ENCODE results near the gene XXYLT1.

Gene XXYLT1

DNA sequence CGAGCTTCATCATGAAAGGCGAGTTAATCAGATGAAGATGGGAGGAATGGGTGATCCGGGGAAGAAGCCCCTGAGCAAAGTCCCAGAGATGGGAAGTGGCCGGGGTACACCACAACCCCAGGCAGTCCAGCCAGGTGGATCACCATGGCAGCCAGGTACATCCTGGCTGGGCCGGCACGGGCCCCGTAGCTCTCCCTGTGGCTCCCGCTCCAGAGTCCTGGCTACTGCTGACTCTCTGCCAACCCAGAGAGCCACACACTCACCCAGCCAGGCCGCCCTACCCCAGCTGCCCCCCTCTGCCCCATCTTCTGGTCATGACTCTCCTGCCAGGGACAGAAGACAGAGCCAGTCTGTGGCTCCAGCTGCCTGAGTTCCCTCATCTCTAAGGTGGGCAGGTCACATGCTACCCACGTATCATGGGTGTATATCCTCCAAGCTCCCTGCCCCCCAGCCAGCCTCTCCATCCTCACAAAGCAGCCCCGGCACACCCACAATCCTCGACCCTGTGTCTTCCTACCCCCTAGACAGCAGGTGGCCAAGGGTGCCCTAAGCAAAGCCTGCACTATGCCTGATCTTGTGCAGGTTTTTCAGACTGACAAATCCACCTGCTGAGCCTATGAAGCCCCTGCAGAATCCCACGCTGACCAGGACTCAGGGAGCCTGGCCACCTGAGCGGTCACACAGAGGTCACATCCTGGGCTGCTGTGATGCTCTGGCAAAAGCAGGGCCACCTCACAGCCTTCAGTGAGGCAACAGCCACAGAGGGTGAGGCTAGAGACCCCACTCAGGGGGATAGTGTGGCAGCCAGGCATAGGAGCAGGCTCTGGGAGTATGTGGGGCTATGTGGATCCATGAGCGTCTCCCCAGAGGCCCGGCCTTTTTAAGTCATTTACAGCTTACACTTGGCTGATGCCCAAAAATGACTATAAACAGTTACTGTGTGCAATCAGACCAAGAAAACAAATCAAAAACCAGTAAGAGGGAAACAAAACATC is 13.2 kb downstream of the XXYLT1 start:
- Histone ChIP-seq H3K4me1 (ENCODE audit: control insufficient read depth, insufficient read depth, low read length, unreplicated experiment) (peaks cover 25% of the 10 kb centered on the region), H3K27me3 (ENCODE audit: insufficient read depth, low read length) (no peaks in the 10 kb centered on the region), H3K4me3 (ENCODE audit: low read depth, low read length) (no peak overlapping the region), H3K79me2 (ENCODE audit: control insufficient read depth, insufficient read depth, low read length, unreplicated experiment) (peaks cover 37% of the 10 kb centered on the region), H3K27ac (ENCODE audit: low read depth, low read length) (no peak overlapping the region), H2AFZ (ENCODE audit: low read length, unreplicated experiment) (no peak overlapping the region), H3K36me3 (ENCODE audit: insufficient read depth, low read length) (no peaks in the 10 kb centered on the region)

DNA sequence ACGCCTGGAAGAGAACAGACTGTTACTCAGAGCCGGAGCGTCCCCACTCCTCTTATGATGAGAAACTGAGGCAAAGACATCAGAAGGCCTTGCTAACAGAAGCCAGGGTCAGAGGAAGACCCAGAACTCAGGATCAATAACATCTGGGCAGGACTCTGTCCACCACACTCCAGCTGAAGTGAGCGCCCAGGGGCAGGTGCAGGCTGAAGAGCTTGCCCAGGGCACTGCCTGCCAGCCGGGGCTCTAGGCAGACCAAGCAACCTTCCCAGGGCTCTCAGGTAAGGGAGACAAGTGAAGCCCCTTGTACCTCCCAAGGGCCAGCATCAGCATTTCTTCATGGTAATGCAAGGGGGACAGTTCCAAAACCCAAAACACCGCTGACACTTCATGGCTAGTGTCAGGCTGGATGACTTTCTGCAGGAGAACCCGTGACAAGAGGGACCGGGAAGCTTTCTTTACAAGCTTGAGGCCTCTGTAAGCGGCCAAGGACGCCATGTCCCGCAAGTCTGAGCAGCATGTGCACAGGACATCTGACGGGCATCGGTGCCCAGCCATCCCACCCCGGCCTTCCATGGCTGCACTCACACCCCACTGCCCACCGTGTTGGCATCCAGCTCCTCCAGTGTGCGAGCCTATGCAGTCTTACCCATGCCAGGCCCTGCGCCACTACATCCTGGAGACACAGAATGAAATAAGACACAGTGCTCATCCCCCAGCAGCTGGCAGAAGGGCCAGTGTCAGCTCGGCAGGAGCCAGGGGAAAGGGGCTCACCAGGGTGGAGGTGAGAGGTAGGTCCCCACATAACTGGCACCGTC is 14.1 kb downstream of the XXYLT1 start:
- Histone ChIP-seq H3K79me2 (ENCODE audit: control insufficient read depth, insufficient read depth, low read length, unreplicated experiment) (peaks cover 39% of the 10 kb centered on the region), H3K36me3 (ENCODE audit: insufficient read depth, low read length) (no peaks in the 10 kb centered on the region), H3K4me3 (ENCODE audit: low read depth, low read length) (no peak overlapping the region), H3K27me3 (ENCODE audit: insufficient read depth, low read length) (no peaks in the 10 kb centered on the region), H2AFZ (ENCODE audit: low read length, unreplicated experiment) (no peak overlapping the region), H3K4me1 (ENCODE audit: control insufficient read depth, insufficient read depth, low read length, unreplicated experiment) (peaks cover 34% of the 10 kb centered on the region), H3K27ac (ENCODE audit: low read depth, low read length) (no peak overlapping the region)

DNA sequence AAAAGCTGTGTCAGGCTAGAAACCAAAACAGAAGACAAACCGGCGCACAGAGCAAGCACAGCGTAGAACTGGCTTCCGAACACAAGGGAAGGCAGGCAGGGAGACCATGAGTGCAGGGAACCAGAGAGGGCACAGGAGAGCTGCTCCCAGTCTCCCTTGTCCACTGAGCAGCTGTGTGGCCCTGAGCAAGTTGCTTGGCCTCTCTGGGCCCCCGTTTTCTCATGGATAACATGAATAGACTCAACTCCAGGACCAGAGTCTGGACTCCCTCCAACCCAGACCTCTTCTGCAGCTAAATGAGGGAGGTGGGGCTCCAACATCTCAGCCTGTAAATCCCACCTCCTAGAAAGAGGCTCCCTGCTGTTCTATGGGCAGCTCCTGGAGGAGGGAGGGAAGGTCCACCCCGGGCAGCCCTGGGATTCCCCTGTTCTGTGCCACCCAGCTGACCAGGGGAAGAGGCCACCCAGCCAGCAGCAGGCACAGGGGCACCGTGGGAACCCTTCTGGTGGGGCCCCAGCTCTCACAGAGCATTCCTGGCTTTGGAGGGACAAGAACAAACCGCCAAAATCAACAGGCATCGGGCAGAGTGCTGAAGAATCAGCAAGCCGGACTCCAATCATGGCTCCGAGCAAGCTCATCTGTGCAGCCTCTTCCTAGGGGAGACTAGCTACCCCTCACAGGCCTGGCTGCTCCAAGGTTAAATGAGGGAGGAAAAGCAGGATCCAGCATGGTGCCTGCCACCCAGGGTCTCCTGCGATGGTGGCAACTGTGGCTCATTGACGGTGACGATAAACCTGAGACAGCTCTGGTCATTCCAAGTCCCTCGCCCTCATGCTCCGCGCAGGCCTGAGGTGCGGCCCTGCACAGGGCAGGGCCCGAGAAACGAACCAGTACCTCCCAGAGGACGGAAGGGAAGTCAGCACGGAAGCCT is 15.1 kb downstream of the XXYLT1 start:
- Histone ChIP-seq H3K79me2 (ENCODE audit: control insufficient read depth, insufficient read depth, low read length, unreplicated experiment) (peaks cover 47% of the 10 kb centered on the region), H3K27ac (ENCODE audit: low read depth, low read length) (no peak overlapping the region), H2AFZ (ENCODE audit: low read length, unreplicated experiment) (no peak overlapping the region), H3K27me3 (ENCODE audit: insufficient read depth, low read length) (no peaks in the 10 kb centered on the region), H3K4me3 (ENCODE audit: low read depth, low read length) (no peak overlapping the region), H3K4me1 (ENCODE audit: control insufficient read depth, insufficient read depth, low read length, unreplicated experiment) (peaks cover 35% of the 10 kb centered on the region), H3K36me3 (ENCODE audit: insufficient read depth, low read length) (no peaks in the 10 kb centered on the region)

DNA sequence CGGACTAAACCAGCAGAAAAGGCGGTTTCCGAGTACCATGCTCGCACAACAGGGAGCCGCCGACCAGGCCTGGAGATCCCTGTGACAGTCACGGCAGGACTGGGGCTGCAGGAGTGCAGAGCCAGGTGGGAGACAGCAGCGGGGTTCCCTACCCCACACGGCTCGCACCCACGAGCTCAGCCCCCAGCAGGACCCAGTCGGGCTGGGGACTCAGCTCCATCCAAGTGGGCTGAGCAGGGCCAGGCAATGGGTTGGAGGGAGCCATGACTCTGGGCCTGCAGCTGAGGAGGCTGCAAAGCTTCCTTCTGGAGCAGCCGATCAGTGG is 15.8 kb downstream of the XXYLT1 start:
- Histone ChIP-seq H3K27ac (ENCODE audit: low read depth, low read length) (no peak overlapping the region), H3K27me3 (ENCODE audit: insufficient read depth, low read length) (no peaks in the 10 kb centered on the region), H3K4me3 (ENCODE audit: low read depth, low read length) (no peak overlapping the region), H3K79me2 (ENCODE audit: control insufficient read depth, insufficient read depth, low read length, unreplicated experiment) (peaks cover 50% of the 10 kb centered on the region), H3K4me1 (ENCODE audit: control insufficient read depth, insufficient read depth, low read length, unreplicated experiment) (peaks cover 31% of the 10 kb centered on the region), H2AFZ (ENCODE audit: low read length, unreplicated experiment) (no peak overlapping the region), H3K36me3 (ENCODE audit: insufficient read depth, low read length) (no peaks in the 10 kb centered on the region)

DNA sequence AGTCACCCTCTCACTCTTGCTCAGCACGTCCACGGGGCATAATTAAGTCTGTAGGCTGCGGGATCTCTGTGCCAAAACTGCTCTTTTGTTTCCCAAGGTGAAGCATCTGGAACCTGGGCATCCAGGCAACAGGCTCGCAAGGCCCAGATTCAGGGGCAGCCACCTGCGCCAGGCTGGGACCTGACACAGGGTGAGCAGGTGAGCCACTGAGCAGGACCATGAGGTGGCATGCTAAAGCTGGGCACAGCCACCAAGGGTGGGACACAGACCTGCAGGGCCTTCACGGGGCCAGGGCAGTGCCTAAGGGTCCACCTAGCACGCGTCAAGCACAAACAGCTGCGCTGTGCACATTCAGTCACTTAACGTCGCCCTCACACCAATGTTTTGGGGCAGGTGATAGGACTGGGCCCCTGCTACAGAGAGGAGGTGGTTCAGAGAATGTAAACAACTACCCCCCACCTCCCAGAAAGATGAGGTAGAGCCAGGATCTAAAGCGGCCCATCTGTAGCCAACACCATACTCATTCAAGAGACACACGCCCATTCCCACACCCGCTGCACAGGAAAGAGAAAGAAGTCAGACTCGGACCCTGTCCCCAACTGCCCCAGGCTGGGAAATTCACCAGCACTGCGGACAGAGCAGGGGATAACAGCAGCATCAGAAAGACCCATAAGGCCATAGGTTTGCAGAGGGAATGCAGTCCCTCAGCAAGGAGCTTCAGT is 16.3 kb downstream of the XXYLT1 start:
- Histone ChIP-seq H3K4me3 (ENCODE audit: low read depth, low read length) (no peak overlapping the region), H3K27me3 (ENCODE audit: insufficient read depth, low read length) (no peaks in the 10 kb centered on the region), H3K36me3 (ENCODE audit: insufficient read depth, low read length) (no peaks in the 10 kb centered on the region), H3K4me1 (ENCODE audit: control insufficient read depth, insufficient read depth, low read length, unreplicated experiment) (peaks cover 31% of the 10 kb centered on the region), H2AFZ (ENCODE audit: low read length, unreplicated experiment) (no peak overlapping the region), H3K79me2 (ENCODE audit: control insufficient read depth, insufficient read depth, low read length, unreplicated experiment) (peaks cover 50% of the 10 kb centered on the region), H3K27ac (ENCODE audit: low read depth, low read length) (no peak overlapping the region)

DNA sequence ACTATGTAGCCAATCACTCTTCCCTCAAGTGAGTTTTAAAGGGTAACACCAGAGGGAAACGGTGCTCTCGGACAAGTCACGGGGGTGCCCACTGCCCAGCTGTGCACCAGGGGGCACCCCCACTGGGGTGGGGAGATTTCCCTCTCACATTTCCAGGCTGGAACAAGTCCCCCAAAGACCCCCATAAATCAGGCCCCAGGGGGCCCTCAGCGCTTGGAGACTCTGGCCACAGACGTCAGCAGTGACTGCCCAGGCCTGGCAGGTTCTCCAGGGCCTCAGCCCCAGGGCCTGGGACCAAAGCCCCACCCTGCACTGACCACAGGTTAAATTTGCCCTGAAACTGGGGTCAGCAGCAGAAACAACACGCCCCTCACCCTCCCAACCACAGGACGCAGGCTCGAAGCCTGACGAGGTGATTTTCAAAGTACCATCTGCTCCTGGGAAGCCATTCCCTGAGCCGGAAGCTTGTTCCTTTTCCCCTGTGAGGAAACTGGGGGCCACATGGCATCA is 17.0 kb downstream of the XXYLT1 start:
- Histone ChIP-seq H3K4me1 (ENCODE audit: control insufficient read depth, insufficient read depth, low read length, unreplicated experiment) (peaks cover 26% of the 10 kb centered on the region), H2AFZ (ENCODE audit: low read length, unreplicated experiment) (no peak overlapping the region), H3K27me3 (ENCODE audit: insufficient read depth, low read length) (no peaks in the 10 kb centered on the region), H3K27ac (ENCODE audit: low read depth, low read length) (no peak overlapping the region), H3K79me2 (ENCODE audit: control insufficient read depth, insufficient read depth, low read length, unreplicated experiment) (peaks cover 49% of the 10 kb centered on the region), H3K4me3 (ENCODE audit: low read depth, low read length) (no peak overlapping the region), H3K36me3 (ENCODE audit: insufficient read depth, low read length) (no peaks in the 10 kb centered on the region)

DNA sequence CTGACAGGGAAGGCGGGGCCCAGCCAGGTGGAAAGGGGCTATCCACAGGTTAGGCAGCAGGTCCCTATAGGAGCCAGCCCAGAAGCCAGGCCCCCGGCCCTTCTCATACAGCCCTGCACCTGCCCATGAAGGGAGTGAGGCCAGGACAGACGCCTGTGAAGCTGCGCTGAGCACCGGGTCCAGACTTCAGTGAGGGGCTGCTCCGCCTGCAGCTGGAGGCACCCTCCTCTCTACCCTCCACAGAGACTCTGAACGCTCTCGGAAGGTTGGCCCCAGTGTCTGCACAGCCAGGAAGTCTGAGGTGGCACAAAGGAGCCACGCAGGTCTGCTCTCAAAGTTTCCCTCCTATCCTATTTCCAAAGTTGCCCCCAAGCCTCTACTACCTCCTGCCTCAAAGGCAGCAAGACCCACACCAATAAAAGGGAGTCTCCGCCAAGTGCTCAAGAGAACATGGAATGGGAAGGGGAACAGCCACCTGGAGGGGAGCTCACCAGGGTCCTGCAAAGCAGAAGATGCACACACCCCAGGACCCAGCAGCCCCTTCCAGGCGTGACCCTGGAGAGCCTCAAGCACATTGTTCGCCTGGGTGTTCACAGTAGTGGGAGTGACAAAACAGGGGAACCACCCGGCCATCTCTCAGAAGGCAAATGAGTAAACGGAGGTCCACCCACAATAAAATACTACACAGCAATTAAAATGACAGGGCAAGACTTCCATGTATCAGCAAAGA is 19.5 kb downstream of the XXYLT1 start:
- peaks cover 31% of the 10 kb centered on the region for H3K79me2 ChIP-seq (ENCODE audit: control insufficient read depth, insufficient read depth, low read length, unreplicated experiment)
- no peak overlapping the region for H3K27ac ChIP-seq (ENCODE audit: low read depth, low read length)
- no peaks in the 10 kb centered on the region for H3K36me3 ChIP-seq (ENCODE audit: insufficient read depth, low read length)
- peaks cover 15% of the 10 kb centered on the region for H3K4me1 ChIP-seq (ENCODE audit: control insufficient read depth, insufficient read depth, low read length, unreplicated experiment)
- no peak overlapping the region for H2AFZ ChIP-seq (ENCODE audit: low read length, unreplicated experiment)
- no peak overlapping the region for H3K4me3 ChIP-seq (ENCODE audit: low read depth, low read length)
- no peaks in the 10 kb centered on the region for H3K27me3 ChIP-seq (ENCODE audit: insufficient read depth, low read length)

DNA sequence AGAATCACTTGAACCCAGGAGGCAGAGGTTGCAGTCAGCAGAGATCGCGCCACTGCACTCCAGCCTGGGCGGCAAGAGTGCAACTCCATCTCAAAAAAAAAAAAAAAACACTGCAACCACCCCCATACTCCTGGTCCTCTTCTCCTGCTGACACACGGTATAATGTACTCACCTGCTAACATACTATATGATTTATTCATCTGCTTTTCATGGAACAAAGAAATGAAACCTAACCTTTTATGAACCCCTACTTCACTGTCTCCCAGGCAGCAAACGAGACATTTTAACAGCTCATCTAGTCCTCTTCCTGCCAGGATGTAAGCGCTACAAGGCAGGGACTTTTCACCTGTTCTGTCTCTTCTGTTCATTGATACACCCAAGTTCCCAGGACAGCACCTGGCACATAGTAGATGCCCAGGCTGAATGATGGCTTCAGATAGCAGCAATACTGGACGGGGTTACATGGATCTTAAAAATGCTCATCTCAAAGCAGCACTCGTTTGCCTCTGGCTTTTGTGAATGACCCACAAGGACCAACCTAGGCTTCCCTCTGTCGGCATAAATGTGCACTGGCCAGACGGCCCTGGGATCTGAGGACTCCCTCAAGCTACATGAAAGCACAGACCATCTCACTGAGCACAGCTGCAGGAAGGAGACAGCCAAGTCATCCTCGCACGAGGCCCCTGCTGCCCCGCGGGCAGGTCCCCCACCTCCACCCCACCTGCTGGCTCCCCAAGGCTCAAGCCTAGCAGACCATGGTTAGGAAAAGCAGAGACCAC is 20.3 kb downstream of the XXYLT1 start:
- H2AFZ ChIP-seq (ENCODE audit: low read length, unreplicated experiment) = no peak overlapping the region
- H3K4me1 ChIP-seq (ENCODE audit: control insufficient read depth, insufficient read depth, low read length, unreplicated experiment) = peaks cover 15% of the 10 kb centered on the region
- H3K36me3 ChIP-seq (ENCODE audit: insufficient read depth, low read length) = no peaks in the 10 kb centered on the region
- H3K27ac ChIP-seq (ENCODE audit: low read depth, low read length) = no peak overlapping the region
- no peak overlapping the region for H3K4me3 ChIP-seq (ENCODE audit: low read depth, low read length)
- no peaks in the 10 kb centered on the region for H3K27me3 ChIP-seq (ENCODE audit: insufficient read depth, low read length)
- H3K79me2 ChIP-seq (ENCODE audit: control insufficient read depth, insufficient read depth, low read length, unreplicated experiment) = peaks cover 28% of the 10 kb centered on the region

Data from ACC112 (cell line).